ENCODE measurements around the gene SUPT3H. TPM values are rescaled to one million over a fixed set of nuclear protein-coding genes. Genes with fewer than 3 reads are reported as not detected.

Gene SUPT3H
- total RNA-seq, 2 donors from 2014 or later, result 2.5 to 4.5 TPM

- Histone ChIP-seq H3K9me3 (no peaks in the 10 kb centered on the region), H3K4me3 (no peak overlapping the region), H3K4me1 (no peaks in the 10 kb centered on the region), H3K27me3 (no peaks in the 10 kb centered on the region), H3K36me3 (no peaks in the 10 kb centered on the region), H3K27ac (no peak overlapping the region)
- no peak for DNase-seq (ENCODE audit: low spot score)
- TF ChIP-seq, protein P1, sequence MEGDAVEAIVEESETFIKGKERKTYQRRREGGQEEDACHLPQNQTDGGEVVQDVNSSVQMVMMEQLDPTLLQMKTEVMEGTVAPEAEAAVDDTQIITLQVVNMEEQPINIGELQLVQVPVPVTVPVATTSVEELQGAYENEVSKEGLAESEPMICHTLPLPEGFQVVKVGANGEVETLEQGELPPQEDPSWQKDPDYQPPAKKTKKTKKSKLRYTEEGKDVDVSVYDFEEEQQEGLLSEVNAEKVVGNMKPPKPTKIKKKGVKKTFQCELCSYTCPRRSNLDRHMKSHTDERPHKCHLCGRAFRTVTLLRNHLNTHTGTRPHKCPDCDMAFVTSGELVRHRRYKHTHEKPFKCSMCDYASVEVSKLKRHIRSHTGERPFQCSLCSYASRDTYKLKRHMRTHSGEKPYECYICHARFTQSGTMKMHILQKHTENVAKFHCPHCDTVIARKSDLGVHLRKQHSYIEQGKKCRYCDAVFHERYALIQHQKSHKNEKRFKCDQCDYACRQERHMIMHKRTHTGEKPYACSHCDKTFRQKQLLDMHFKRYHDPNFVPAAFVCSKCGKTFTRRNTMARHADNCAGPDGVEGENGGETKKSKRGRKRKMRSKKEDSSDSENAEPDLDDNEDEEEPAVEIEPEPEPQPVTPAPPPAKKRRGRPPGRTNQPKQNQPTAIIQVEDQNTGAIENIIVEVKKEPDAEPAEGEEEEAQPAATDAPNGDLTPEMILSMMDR (IDR thresholded peaks at IDR 0.05), result no peak
Measured at GRCh38 chr6:45256697-45257695, 120.7 kb downstream of the SUPT3H start.

DNA sequence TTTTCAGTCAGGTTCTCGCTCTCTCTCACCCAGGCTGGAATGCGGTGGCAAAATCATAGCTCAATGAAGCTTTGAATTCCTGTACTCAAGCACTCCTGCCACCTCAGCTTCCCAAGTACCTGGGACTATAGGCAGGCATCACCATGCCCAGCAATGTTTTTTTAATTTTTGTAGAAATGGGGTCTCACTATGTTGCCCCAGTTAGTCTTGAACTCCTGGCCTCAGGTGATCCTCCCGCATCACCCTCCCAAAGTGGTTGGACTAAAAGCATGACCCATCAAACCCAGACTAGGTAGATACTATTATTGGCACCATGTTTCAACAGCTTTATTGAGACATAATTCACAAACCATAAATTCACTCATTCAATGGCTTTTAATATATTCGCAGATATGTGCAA, 122.3 kb downstream of the SUPT3H start:
- no peak for DNase-seq (ENCODE audit: low spot score)
- TF ChIP-seq, protein P1 (IDR thresholded peaks at IDR 0.05), result no peak
- Histone ChIP-seq H3K9me3 (no peaks in the 10 kb centered on the region), H3K4me1 (no peaks in the 10 kb centered on the region), H3K36me3 (no peaks in the 10 kb centered on the region), H3K4me3 (no peak overlapping the region), H3K27me3 (no peaks in the 10 kb centered on the region), H3K27ac (no peak overlapping the region)

DNA sequence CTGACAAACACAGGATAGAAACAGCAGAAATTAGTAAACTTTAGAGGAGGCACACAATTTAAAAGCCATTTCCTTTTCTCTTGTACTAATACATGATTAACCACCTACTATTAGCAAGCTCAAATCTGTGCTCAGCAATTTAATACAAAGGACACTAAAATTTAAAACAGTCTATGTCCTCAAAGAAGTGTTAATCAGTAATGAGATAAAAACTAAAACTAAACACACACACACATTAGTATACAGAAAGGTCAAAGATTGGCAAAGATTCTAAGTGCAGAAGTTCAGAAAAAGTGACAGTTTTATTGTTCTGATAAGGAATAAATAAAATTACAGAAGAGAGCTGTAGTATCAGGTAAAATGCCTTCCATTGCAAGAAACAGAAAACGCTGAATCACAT, 123.5 kb downstream of the SUPT3H start:
- TF ChIP-seq, protein P1 (IDR thresholded peaks at IDR 0.05), result no peak
- no peak overlapping the region for H3K27ac ChIP-seq
- H3K9me3 ChIP-seq, result no peaks in the 10 kb centered on the region
- no peaks in the 10 kb centered on the region for H3K27me3 ChIP-seq
- no peaks in the 10 kb centered on the region for H3K4me1 ChIP-seq
- no peak for DNase-seq (ENCODE audit: low spot score)
- no peak overlapping the region for H3K4me3 ChIP-seq
- no peaks in the 10 kb centered on the region for H3K36me3 ChIP-seq

- no peak for DNase-seq (ENCODE audit: low spot score)
- H3K36me3 ChIP-seq, result no peaks in the 10 kb centered on the region
- H3K27ac ChIP-seq, result no peak overlapping the region
- H3K4me3 ChIP-seq, result no peak overlapping the region
- H3K9me3 ChIP-seq, result no peaks in the 10 kb centered on the region
- H3K27me3 ChIP-seq, result no peaks in the 10 kb centered on the region
- H3K4me1 ChIP-seq, result no peaks in the 10 kb centered on the region
- TF ChIP-seq, protein P1 (IDR thresholded peaks at IDR 0.05), result no peak
Measured at GRCh38 chr6:45253453-45253852, 124.3 kb downstream of the SUPT3H start.

DNA sequence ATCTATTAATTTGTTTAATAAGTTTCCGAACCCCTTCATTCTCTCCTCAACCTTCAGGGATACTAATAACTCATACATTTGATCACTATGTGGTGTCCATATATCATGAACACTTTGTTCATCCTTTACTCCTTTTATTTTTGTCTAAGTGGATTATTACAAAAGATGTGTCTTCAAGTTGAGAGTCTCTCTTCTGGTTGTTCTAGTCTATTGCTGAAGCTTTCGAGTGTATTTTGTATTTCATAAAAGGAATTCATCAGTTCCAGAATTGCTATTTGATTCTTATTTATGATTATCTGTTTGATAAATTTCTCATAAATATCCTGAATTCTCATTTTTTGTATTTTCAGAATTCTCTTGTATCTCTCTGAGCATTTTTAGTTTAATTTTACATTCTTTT, 146.1 kb downstream of the SUPT3H start:
- Histone ChIP-seq H3K27me3 (no peaks in the 10 kb centered on the region), H3K9me3 (peaks cover 0 to 20% of the 10 kb centered on the region in 2 donors), H3K4me1 (no peaks in the 10 kb centered on the region), H3K4me3 (no peak overlapping the region), H3K27ac (no peak overlapping the region), H3K36me3 (no peaks in the 10 kb centered on the region)
- TF ChIP-seq, protein P1 (IDR thresholded peaks at IDR 0.05), result no peak
- DNase-seq (ENCODE audit: low spot score), result no peak

All from right atrium auricular region (tissue), 2 donors.